Tongue (tissue), 2 donors: ENCODE data around the gene ADGRB3. TPM values are rescaled to one million over a fixed set of nuclear protein-coding genes. Genes with fewer than 3 reads are reported as not detected.

Source experiments
- DNase-seq: peaks from one replicate; pipeline ENCODE4 v3.0.0-alpha.2; 2015
- total RNA-seq: library from RNA; depleted of rRNA; stranded (reverse); fragments of >200 nt; gene quantifications from one replicate; pipeline ENCODE4 v1.2.3, GENCODE V29; 2014

Gene ADGRB3
- total RNA-seq, 1 donor from 2014 or later: 6.1 TPM

DNA sequence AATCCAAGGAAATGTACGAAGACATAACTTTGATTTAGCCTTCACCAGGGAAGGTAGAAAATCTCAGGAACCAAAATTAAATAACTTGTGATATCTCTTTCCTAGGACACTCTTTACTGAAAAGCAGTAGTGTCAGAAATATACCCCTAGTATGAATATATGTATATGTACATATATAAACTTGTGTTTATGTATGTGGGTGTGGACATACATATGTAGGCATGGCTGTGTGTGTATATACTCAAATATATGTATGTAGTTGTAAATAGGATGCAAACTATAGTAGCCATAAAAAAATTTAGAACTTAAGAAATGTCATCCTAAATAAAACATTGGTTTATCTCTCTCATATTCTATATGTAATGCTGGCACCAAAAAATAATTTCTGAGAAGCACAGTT, 500.8 kb downstream of the ADGRB3 start:
- no peak for DNase-seq

DNA sequence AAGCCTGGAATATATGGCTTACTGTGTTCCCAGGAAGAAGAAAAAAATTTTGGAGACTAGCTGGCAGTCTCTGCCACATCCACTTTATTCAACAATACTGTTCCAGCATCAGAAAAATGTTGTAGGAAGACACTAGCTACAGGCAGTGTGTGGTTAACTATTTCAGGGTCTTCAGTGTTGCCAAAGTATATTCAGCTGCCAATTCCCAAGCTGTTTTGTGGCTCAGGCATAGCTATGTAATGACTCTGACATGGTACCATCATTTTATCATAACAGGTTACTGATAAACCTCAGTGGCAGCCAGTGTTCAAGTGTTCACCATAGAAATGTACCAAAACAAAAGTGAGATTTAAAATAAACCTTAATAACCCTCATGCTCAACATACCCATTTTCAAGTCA, 503.1 kb downstream of the ADGRB3 start:
- no peak for DNase-seq

DNA sequence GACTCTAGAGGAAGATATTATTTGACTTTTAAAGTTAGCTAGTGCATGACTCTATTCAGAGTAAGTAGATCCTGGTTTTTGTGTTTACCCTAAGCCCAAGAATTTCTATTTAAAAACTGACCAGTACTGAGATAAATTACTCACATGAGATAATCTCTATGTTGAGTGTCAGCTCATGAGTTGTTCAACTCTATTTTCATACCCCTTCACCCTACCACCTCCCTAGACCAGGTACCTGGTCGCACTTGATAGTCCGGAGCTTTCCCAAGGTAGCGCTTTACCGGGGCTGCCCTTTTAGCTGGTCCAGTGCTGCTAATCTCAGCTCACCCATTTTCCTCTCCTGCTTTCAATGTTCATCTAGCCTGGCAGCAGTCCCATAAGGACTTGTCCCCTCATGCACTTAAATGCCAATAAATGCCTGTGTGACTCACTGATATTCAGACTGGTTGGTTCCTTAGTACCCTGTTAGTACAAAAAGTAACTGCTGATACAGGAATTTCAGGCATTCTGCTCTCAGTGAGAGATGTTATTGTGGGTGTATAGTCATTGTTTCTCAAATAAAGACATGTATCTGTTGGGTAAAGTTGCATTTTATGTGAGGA, 503.9 kb downstream of the ADGRB3 start:
- DNase-seq: no peak

DNA sequence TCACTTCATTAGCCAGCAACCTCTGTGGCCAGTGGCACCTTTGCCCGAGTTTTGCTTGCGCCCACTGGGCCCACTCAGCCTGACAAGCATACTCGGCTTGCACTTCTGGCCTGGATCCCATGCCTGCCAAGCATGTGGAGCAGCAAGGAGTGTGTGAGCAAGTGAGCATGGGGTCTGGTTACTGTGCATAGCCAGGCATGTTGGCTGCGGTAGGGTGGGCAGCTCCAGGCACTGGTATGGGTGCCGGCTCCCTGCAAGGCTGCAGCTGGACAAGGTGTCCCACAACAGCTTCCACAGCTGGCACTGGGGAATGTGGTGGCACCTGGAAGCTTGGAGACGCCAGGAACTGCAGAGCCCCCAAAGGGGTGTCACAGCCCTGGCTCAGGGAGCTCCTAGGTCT, 510.0 kb downstream of the ADGRB3 start:
- DNase-seq: no peak

DNA sequence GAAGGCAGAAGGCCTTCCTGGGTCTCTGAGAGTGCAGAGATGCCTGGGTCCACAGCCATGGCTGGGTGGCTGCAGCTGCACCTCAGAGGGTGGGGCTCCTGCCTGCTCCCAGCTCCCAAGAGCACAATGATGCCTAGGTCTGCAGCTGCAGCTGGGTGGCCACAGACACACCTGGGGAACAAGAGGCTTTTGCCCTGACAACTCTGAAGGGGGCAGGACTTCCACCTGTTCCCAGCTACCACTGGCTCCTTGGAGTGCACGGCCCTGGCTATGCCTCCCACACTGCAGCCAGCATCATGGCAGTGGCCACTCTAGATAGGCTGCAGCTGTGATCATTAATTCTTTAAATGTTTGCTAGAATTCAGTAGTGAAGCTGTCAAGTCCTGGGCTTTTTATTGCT, 511.3 kb downstream of the ADGRB3 start:
- no peak for DNase-seq

DNA sequence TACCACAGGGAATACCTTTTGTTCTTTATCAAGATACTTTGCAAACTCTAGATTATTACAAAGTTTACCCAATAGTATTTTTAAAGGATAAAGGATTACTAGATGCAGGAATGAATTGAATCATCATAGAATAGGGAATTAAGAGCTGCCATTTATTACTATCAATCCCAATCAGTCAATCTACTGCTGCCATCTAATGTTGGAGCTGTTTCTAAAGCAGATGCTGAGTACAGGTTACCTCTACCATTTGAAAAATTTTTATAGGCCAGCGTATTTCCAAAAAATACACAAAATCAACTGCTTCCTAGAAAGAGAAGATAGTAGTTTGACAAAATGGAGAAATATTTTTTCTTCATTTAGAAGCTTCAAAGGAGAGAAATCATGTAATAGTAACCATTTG, 520.4 kb downstream of the ADGRB3 start:
- no peak for DNase-seq

DNA sequence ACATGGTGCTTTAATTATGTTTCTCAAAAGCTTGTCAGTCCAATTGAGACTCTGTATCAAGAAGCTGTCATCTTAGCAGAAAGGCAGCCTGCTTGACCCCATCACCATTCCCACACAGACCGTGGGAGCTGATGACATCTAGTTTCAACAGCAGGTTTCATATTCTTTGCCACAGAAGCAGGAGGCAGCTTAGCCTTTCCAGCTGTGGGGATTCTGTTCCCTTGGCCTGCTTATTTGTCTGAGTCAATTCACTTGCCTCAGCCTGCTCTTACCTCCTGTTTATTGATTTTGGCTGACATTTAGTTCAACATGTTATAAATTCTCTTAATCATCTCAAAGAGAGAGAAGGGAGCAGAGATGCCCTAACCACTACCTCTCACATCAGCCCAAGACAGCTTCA, 527.7 kb downstream of the ADGRB3 start:
- DNase-seq: peak; percentile 14

DNA sequence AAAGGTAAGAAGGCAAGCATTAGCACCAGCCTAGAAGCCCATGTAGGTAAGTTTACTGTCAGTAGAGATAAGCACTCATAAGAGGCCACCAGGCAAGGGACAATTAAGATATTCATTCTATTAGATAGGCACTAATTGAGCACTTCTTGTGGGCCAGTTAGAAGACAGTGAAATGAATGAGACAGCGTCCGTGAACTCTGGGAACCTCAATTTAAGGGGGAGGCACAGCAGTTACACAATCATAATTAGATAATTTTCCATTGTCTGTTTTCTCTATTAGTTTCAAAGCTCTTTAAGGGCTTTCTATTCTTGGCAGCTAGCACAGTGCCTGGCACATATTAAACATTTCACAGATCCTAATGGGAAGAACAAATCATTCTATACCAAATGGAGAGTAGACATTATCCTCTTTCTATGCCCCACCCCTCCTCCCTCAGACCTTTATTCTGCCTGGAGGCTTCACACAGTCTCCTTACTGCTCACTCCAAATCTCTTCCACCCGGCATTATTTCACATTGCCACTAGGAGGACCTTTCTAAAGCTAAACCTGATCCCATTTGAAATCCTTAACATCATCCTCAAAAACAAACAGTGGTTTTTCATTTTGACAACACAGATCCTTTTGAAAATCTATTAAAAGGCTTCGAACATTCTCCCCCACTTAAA, 529.6 kb downstream of the ADGRB3 start:
- no peak for DNase-seq

DNA sequence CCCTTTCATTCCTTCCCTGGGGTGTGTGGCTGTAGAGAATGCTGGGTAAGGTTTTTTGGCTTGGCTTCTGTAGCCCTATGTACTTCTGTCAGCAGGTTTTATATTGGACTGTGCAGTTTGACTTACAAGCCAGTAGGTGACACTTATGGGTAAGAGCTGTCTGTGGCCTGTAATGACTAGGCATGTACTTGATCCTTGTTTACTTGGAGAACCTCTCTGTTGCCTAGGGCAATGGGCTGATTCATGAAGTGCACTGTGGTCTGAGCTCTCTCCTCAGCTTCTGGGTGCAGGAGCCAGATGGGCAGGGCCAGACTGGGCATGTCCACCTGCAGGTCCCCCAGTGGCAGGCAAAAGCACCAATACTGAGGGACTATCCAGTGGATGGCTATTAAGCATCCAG, 544.6 kb downstream of the ADGRB3 start:
- no peak for DNase-seq

DNA sequence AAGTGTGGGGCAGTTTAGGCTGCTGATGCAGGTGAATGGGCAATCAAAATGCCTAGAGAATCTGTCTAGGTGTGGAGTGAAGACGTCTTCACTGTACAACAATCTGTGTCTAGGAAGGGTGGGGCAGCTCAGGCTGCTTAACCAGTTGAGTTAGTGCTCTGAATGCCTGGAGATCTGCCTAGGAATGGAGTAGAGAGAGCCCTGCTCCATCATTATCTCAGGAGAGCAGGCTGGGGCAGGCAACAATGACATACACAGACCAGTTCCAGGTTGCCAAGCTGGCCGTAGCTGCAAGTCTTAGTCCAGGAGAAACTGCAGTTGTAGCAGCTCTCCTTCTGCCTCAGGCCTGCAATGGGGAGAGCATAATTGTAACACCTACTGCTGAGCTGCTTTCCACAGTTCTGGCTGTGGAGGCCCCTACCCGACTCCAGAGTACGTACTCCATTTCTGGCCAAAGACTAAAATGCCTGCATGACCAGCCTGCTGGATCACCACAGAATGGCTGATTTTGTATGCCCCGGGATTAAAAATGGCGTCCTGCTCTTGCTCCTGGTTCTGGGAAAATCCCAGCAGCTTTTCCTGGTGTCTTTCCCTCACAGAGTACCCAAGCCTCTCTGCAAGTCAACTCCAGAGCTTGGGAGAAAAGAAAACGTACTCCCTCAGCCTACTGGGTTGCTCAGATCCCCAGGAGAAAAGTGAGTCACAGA, 545.4 kb downstream of the ADGRB3 start:
- DNase-seq: no peak

DNA sequence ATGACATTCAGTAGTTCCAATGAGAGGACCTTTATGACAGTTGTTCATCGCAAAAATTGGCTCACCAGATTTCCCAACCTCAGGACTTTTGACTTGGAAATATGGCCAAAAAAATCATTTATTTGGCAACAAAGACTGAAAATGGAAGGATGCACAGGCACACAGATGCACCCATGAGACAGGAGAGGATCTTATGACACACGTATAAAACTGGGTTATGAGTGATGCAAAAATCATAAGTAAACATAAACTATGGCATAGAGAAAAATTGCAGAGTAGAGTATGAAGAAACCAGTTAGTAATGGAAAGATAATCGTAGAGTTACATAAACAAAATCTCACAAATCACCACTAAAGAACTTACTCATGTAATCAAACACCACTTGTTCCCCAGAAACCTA, 546.9 kb downstream of the ADGRB3 start:
- no peak for DNase-seq

DNA sequence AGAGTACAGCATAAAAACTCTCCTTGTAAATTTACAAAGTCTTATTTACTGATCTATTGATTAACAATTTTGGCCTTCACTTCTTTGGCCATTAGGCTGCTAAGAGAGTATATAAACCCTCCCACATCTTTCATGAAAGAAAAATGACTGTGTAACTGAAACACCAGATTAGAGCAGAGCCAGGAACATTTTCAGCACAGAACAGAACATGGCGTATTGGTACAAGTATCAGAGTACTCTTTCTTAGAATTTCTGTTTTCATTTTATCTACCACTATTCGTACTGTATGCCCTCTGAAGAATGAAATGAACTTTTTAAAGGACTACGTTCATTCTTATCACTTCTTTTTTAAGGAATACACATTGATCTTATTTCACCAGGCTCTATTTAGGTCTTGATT, 550.2 kb downstream of the ADGRB3 start:
- DNase-seq: no peak

DNA sequence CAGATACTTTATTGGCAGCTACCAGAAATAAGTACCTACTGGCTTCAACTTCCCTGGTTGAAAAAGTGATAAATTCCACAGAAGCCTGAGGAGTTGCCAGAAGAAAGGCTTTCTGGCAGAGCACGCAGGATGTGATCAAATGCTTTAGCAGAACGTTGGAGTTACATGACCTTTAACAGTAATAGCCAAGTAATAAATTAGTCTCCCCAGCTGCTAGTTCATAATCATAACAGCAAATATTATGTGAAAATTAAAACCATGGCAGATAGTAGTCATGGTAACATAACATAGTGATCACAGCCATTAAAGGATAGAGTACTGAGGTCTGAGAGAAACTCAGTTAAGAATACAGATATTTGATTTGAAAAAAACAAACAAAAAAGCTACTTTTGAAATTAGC, 567.7 kb downstream of the ADGRB3 start:
- peak; percentile 49 for DNase-seq

DNA sequence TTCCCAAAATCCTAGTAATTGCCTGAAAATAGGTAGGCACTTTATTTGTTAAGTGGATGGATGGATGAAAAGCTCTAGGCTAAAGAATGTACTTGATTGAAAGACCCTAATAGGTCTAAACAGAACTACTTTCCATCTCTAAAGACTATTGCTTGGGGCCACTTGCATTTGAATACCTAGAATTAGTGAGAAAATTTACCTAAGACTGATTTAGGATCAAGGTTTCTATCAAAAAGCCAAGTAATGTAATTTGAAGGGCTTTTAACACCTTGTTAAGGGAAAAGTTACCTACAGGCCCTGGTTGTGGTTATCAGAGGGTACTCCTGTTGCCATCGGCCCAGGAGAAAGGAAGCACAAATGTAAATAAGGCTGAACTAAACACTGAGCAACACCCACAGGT, 581.0 kb downstream of the ADGRB3 start:
- DNase-seq: no peak

DNA sequence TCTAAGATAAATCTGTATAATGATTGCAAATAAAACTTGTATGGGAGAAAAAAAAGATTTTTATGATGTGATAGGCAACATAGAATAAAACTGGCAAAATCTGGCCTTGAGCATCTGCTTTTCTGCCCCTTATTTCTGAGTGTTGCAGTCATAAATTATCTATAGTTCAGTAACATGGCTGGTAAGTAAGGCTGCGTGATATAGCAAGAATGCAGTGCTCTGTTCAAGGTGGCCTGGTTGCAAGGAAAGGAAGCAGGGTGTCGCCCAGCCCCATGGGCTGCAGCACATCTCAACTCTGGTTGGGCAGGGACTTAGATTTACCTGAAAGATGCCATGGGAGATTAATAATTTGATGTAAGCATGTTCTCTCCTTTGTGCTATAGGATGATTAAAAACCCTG, 582.3 kb downstream of the ADGRB3 start:
- no peak for DNase-seq

DNA sequence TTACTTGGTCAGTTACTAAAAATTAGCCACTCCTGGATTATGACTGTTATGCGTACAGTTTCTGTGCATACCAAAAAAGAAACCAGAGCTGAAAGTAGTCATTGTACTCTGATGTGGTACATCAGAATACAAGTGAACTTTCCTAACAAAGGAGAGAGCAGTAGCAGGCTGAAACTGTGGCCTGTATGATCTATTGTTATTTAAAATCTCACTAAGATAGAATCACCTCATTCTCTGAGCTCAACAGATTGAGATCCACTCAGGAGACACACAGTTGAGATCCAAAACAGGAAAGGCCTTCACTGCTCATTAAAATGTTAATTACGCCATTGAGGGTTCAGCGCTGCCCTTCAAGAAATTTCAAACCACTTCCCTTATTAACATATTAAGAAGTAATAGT, 585.3 kb downstream of the ADGRB3 start:
- no peak for DNase-seq

DNA sequence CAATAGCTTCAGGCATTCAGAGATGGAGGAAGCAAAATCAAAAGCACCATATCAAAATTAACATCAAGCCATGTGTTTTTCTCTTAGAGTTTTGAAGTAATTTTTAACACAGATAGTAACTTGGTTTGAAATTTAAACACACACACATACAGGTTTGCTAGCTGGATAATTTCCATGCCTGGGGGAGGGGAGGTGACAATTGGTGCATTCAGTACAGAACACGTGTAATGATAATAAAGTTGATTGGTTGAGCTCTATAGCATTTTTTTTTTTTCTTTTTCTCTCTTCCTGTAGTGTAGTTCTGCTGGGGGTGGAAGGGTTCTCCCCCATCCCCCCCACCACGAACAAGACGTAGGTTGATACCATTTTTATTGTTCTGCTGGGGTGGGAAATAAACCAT, 596.9 kb downstream of the ADGRB3 start:
- no peak for DNase-seq

DNA sequence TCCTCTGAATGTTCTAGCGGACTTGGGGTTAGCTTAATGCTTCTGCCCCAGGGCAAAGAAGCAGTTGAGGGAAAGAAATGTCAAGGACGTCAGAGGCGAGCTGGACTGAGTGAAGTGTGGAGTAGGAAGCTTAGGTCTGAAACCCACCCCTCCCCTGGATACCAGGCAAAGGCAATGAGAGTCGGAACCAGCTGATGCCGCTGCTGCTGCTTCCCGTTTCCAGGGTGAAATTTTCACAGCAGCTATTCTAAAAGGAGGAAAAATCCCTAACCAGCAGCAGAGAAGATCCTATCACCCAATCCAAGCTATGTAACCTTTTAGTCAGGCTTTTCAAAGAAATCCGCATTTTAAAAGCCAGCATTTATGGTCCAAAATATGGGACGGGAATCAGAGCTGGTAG, 597.4 kb downstream of the ADGRB3 start:
- no peak for DNase-seq

DNA sequence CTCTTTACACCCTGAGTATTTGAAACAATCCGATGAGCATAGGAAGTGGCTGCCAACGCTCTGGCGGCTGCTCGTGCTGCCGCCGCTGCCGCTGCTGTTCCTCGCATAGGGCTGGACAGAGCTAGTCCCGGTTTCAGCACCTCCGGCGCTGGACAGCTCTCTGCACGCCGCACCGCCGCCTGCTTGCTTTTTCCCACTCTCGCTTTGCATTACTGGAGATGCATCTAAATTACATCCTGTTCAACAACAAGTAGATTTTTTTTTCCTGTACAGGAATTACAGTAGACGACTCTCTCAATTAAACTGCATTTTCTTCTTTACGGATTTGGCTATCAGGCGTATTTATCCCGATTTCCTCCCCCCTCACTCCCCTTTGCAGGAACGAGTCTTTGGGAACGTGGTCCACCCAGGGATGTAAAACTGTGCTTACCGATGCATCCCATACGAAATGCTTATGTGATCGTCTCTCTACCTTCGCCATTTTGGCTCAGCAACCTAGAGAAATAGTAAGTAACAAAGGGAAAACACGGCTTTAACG, 597.9 kb downstream of the ADGRB3 start:
- peak; percentile 95 for DNase-seq

DNA sequence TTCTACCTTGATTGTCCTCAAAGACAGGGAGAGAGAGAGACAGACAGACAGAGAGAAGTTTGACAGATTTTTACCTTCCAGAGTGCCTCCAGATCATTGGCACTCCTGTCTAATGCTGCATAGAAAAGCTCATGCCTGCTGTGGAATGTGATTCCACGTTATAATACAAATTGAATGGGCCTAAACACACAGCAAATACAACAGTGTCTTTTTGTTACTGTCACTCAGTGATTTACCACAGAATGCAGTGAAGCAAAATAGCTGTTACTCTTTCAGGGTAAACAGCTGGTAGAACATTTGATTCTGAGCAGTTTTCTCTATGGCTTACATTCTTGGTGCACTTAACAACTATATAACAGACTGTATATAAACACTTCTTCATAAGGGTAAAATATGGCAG, 603.0 kb downstream of the ADGRB3 start:
- DNase-seq: no peak

DNA sequence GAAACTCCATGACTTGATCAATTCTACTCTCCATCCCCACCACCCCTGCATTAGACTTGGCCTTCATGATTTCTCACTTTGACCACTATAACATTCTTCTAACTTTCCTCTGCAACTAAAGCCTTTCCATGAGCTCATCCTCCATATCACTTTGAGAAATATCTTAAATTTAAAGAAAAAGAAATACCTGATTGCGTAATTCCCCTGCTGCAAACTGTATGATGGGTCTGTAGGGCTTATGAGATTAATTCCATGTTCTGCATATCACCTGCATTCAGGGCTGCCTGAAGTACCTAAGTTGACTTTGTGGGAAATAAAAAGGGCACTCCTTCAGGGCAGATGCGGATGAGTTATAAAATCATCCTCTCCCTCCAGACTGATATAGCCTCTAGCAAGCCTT, 611.9 kb downstream of the ADGRB3 start:
- no peak for DNase-seq

DNA sequence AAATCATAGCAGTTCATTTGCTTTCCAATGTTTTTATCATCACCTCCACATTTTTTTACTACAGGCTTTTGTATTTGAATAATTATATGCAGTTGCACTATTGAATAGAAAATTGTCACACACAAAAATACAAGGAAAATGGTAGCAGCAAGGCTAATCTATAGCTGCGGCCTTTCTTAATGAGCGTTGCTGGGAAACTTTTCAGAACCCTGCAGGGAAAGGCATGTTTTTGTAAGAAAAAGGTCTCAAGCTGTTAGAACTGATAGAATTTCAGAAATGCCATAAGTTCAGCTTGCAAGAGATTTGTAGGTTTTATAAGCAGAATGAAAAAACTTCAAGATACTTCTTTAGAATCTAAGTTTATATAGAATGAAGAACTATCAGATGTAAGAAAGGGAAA, 625.9 kb downstream of the ADGRB3 start:
- no peak for DNase-seq

DNA sequence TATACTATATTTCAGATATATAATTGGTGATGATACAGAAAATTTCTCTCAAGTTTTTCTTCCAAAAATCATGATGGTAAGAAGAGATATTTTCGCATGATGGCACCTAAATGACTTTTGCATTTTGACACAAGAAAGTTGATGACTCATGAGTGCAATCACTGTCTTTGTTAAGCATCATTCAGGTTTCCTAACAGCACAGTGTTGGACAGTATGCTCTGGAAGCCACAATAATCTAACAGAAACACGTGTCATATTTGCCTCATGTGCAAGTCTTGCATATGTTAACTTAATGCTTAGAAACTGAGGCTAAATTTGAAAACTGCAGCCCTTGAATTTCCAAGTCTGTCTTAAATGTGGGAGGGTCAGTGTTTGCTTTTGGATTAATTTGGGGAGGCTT, 628.2 kb downstream of the ADGRB3 start:
- DNase-seq: no peak

DNA sequence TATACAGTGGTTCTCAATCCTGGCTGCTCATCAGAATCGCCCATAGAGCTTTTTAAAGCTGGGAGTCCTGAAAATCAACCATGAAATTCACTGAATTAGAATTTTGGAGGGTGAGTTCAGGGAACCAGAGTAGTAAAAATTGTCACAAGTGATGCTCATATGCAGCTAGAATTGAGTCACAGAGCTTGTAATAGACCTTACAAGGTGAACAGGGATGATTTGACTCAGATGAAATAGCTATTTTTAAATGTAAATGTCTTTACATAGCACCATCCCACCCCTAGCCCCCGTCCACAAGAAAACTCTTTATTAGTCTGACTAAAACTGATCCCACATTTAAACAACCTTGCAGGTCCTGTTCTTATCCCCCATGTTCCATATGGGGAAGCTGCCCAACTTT, 630.0 kb downstream of the ADGRB3 start:
- DNase-seq: no peak
